Mesothelial cell of epicardium (in vitro differentiated cells): ENCODE results near the gene NUBP1. TPM values are rescaled to one million over a fixed set of nuclear protein-coding genes. Genes with fewer than 3 reads are reported as not detected.

Experiments used
- DNase-seq, 2 experiments: peaks; one replicate each; pipeline ENCODE4 v3.0.0; 2021; ENCODE audit warnings: low spot score in 2 of 2; ENCODE audit not compliant: unreplicated experiment in 2 of 2
- H3K27ac Mint-ChIP-seq: 2 replicates; pipeline ENCODE4 v1.8.0; 2021; ENCODE audit warnings: mixed read lengths
- H3K27me3 Mint-ChIP-seq: 2 replicates; pipeline ENCODE4 v1.8.0; 2021; ENCODE audit warnings: low read depth, mixed read lengths
- H3K36me3 Mint-ChIP-seq: 2 replicates; pipeline ENCODE4 v1.8.0; 2021; ENCODE audit warnings: mixed read lengths
- H3K4me1 Mint-ChIP-seq: 2 replicates; pipeline ENCODE4 v1.8.0; 2021; ENCODE audit warnings: mixed read lengths
- H3K4me3 Mint-ChIP-seq: 2 replicates; pipeline ENCODE4 v1.8.0; 2021; ENCODE audit warnings: mild to moderate bottlenecking, moderate library complexity, mixed read lengths
- H3K9me3 Mint-ChIP-seq: 2 replicates; pipeline ENCODE4 v1.8.0; 2021; ENCODE audit warnings: mixed read lengths
- CTCF ChIP-seq: fragments of 200-600 bp; sonication (generic); IDR thresholded peaks from one replicate; pipeline ENCODE4 v1.5.0; 2021; ENCODE audit warnings: antibody characterized with exemption; ENCODE audit not compliant: unreplicated experiment
- total RNA-seq: library from RNA; stranded (reverse); gene quantifications from 3 replicates; pipeline ENCODE4 v1.2.1, GENCODE V29; 2021

The NUBP1 gene
- total RNA-seq, 1 donor from 2014 or later: 18.1 TPM

GRCh38 chr16:10762336-10763016 lies 18.8 kb downstream of the NUBP1 start:
- H3K27me3 Mint-ChIP-seq: no peaks in the 10 kb centered on the region
- no peak for DNase-seq
- TF ChIP-seq CTCF: no peak
- no peaks in the 10 kb centered on the region for H3K4me1 Mint-ChIP-seq
- H3K27ac Mint-ChIP-seq: no peak overlapping the region
- H3K9me3 Mint-ChIP-seq: no peaks in the 10 kb centered on the region
- H3K4me3 Mint-ChIP-seq: no peak overlapping the region
- peaks cover 63% of the 10 kb centered on the region for H3K36me3 Mint-ChIP-seq

GRCh38 chr16:10763456-10763855 lies 19.8 kb downstream of the NUBP1 start:
- H3K27ac Mint-ChIP-seq: no peak overlapping the region

GRCh38 chr16:10765772-10766171 lies 22.1 kb downstream of the NUBP1 start:
- Mint-ChIP-seq H3K36me3 (peaks cover 49% of the 10 kb centered on the region), H3K9me3 (no peaks in the 10 kb centered on the region), H3K27me3 (no peaks in the 10 kb centered on the region), H3K4me3 (no peak overlapping the region), H3K4me1 (no peaks in the 10 kb centered on the region), H3K27ac (no peak overlapping the region)
- no peak for DNase-seq
- TF ChIP-seq CTCF: no peak

More at GRCh38 chr16:10763456-10763855, 19.8 kb downstream of the NUBP1 start:
- no peak for DNase-seq
- TF ChIP-seq CTCF: no peak
- H3K27me3 Mint-ChIP-seq: no peaks in the 10 kb centered on the region
- H3K9me3 Mint-ChIP-seq: no peaks in the 10 kb centered on the region
- H3K4me1 Mint-ChIP-seq: no peaks in the 10 kb centered on the region
- H3K36me3 Mint-ChIP-seq: peaks cover 62% of the 10 kb centered on the region
- no peak overlapping the region for H3K4me3 Mint-ChIP-seq

GRCh38 chr16:10767127-10767526 lies 23.5 kb downstream of the NUBP1 start:
- no peaks in the 10 kb centered on the region for H3K27me3 Mint-ChIP-seq
- no peak for TF ChIP-seq CTCF

GRCh38 chr16:10769381-10769780 lies 25.7 kb downstream of the NUBP1 start:
- H3K27ac Mint-ChIP-seq: no peak overlapping the region
- H3K36me3 Mint-ChIP-seq: peaks cover 23% of the 10 kb centered on the region
- no peaks in the 10 kb centered on the region for H3K9me3 Mint-ChIP-seq
- no peaks in the 10 kb centered on the region for H3K4me1 Mint-ChIP-seq
- no peaks in the 10 kb centered on the region for H3K27me3 Mint-ChIP-seq
- TF ChIP-seq CTCF: no peak
- no peak overlapping the region for H3K4me3 Mint-ChIP-seq
- DNase-seq: no peak

More at GRCh38 chr16:10767127-10767526, 23.5 kb downstream of the NUBP1 start:
- no peaks in the 10 kb centered on the region for H3K4me1 Mint-ChIP-seq
- H3K4me3 Mint-ChIP-seq: no peak overlapping the region
- H3K36me3 Mint-ChIP-seq: peaks cover 42% of the 10 kb centered on the region
- H3K9me3 Mint-ChIP-seq: no peaks in the 10 kb centered on the region
- no peak for DNase-seq
- no peak overlapping the region for H3K27ac Mint-ChIP-seq
